ENCODE data around the gene CENPV.

CENPV gene

DNA sequence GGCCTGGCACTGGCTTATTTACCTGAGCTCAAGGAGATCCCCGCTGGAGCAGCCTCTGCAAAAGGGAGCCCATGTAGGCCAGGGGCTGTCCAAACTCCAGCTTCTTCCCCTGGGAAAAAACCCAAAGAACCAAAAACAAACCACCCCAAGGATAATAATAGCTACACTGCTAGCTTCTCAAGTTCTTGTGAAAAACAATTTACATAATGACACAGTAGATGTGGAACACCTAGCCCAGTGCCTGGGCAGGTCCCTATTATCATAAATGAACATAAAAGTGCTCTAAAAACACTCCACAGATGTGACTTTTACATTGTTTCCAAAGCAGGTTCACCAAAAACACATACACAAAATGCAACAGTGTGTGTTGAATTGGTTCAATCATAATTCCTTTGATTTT lies 27.3 kb downstream of the CENPV start:
- H3K27me3 ChIP-seq (ENCODE audit: insufficient read depth, low read length, poor library complexity) = no peaks in the 10 kb centered on the region
- H3K4me2 ChIP-seq (ENCODE audit: insufficient read depth, low read length) = no peak overlapping the region
- ATAC-seq (ENCODE audit: insufficient read depth, low read depth) (no peak), DNase-seq (no peak)
- H3K9ac ChIP-seq (ENCODE audit: low read depth, low read length) = no peak overlapping the region
- TF ChIP-seq EZH2 (IDR thresholded peaks at IDR 0.05; ENCODE audit: borderline replicate concordance, low read depth, low read length, severe bottlenecking) = no peak
- TF ChIP-seq, protein P1, sequence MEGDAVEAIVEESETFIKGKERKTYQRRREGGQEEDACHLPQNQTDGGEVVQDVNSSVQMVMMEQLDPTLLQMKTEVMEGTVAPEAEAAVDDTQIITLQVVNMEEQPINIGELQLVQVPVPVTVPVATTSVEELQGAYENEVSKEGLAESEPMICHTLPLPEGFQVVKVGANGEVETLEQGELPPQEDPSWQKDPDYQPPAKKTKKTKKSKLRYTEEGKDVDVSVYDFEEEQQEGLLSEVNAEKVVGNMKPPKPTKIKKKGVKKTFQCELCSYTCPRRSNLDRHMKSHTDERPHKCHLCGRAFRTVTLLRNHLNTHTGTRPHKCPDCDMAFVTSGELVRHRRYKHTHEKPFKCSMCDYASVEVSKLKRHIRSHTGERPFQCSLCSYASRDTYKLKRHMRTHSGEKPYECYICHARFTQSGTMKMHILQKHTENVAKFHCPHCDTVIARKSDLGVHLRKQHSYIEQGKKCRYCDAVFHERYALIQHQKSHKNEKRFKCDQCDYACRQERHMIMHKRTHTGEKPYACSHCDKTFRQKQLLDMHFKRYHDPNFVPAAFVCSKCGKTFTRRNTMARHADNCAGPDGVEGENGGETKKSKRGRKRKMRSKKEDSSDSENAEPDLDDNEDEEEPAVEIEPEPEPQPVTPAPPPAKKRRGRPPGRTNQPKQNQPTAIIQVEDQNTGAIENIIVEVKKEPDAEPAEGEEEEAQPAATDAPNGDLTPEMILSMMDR (IDR thresholded peaks at IDR 0.05; ENCODE audit: borderline replicate concordance, extremely low read depth, low read length, poor library complexity, severe bottlenecking) = no peak
- H3K27ac ChIP-seq (ENCODE audit: low read length) = no peak overlapping the region
- no peak overlapping the region for H3K4me3 ChIP-seq (ENCODE audit: low read depth in 1 of 2, low read length in 2 of 2)
- no peaks in the 10 kb centered on the region for H4K20me1 ChIP-seq (ENCODE audit: insufficient read depth, low read length)
- H3K4me1 ChIP-seq (ENCODE audit: insufficient read depth, low read length) = no peaks in the 10 kb centered on the region
- no peaks in the 10 kb centered on the region for H3K79me2 ChIP-seq (ENCODE audit: insufficient read depth, low read length)
- peaks cover 21% of the 10 kb centered on the region for H3K36me3 ChIP-seq (ENCODE audit: insufficient read depth, low read length)
- no peak overlapping the region for H2AFZ ChIP-seq (ENCODE audit: low read depth, low read length)
- no peaks in the 10 kb centered on the region for H3K9me3 ChIP-seq (ENCODE audit: insufficient read depth, low read length, severe bottlenecking)

DNA sequence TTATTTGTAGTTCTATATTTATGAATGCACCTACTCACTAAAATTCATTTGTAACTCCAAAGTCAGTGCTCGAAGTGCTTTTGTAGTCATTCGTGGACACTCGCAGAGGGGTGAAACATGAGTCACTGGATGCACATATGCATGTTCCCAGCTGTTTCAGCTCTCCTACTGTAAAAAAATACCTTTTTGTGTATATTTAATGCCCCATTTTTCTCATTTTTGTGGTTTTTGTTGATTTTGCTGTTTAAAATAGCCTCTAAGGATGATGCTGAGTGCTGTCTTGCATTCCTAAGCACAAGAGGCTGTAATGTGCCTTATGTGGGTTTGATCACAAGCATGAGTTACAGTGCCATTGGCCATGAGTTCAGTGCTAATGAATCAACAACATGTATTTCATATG lies 30.6 kb downstream of the CENPV start:
- H3K27me3 ChIP-seq (ENCODE audit: insufficient read depth, low read length, poor library complexity) = no peaks in the 10 kb centered on the region
- DNase-seq (no peak), ATAC-seq (ENCODE audit: insufficient read depth, low read depth) (no peak)
- H3K4me1 ChIP-seq (ENCODE audit: insufficient read depth, low read length) = no peaks in the 10 kb centered on the region
- H3K27ac ChIP-seq (ENCODE audit: low read length) = no peak overlapping the region
- H3K36me3 ChIP-seq (ENCODE audit: insufficient read depth, low read length) = peaks cover 25% of the 10 kb centered on the region
- no peaks in the 10 kb centered on the region for H3K79me2 ChIP-seq (ENCODE audit: insufficient read depth, low read length)
- no peak overlapping the region for H3K9ac ChIP-seq (ENCODE audit: low read depth, low read length)
- H3K9me3 ChIP-seq (ENCODE audit: insufficient read depth, low read length, severe bottlenecking) = no peaks in the 10 kb centered on the region
- no peaks in the 10 kb centered on the region for H4K20me1 ChIP-seq (ENCODE audit: insufficient read depth, low read length)
- H3K4me3 ChIP-seq (ENCODE audit: low read depth in 1 of 2, low read length in 2 of 2) = no peak overlapping the region
- TF ChIP-seq EZH2 (IDR thresholded peaks at IDR 0.05; ENCODE audit: borderline replicate concordance, low read depth, low read length, severe bottlenecking) = no peak
- TF ChIP-seq, protein P1 (IDR thresholded peaks at IDR 0.05; ENCODE audit: borderline replicate concordance, extremely low read depth, low read length, poor library complexity, severe bottlenecking) = no peak
- H3K4me2 ChIP-seq (ENCODE audit: insufficient read depth, low read length) = no peak overlapping the region
- no peak overlapping the region for H2AFZ ChIP-seq (ENCODE audit: low read depth, low read length)

DNA sequence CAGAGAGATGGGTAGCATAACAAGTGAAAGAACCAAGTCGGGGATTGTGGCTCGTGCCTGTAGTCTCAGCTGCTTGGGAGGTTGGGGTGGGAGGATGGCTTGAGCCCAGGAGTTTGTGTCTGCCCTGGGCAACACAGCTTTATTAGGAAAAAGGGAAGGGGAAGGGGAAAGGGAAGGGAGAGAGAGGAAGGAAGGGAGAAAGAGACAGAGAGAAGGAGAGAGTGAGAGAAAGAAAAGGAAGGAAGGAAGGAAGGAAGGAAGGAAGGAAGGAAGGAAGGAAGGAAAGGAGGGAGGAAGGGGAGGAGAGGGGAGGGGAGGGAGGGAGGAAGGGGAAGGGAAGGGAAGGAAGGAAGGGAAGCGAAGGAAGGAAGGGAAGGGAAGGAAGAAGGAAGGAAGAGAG lies 33.3 kb downstream of the CENPV start:
- H3K4me1 ChIP-seq (ENCODE audit: insufficient read depth, low read length) = no peaks in the 10 kb centered on the region
- H3K9me3 ChIP-seq (ENCODE audit: insufficient read depth, low read length, severe bottlenecking) = no peaks in the 10 kb centered on the region
- H3K27me3 ChIP-seq (ENCODE audit: insufficient read depth, low read length, poor library complexity) = no peaks in the 10 kb centered on the region
- ATAC-seq (ENCODE audit: insufficient read depth, low read depth) (no peak), DNase-seq (no peak)
- TF ChIP-seq, protein P1 (IDR thresholded peaks at IDR 0.05; ENCODE audit: borderline replicate concordance, extremely low read depth, low read length, poor library complexity, severe bottlenecking) = no peak
- TF ChIP-seq EZH2 (IDR thresholded peaks at IDR 0.05; ENCODE audit: borderline replicate concordance, low read depth, low read length, severe bottlenecking) = no peak
- H3K9ac ChIP-seq (ENCODE audit: low read depth, low read length) = no peak overlapping the region
- H3K79me2 ChIP-seq (ENCODE audit: insufficient read depth, low read length) = no peaks in the 10 kb centered on the region
- no peaks in the 10 kb centered on the region for H4K20me1 ChIP-seq (ENCODE audit: insufficient read depth, low read length)
- H3K27ac ChIP-seq (ENCODE audit: low read length) = no peak overlapping the region
- H3K4me2 ChIP-seq (ENCODE audit: insufficient read depth, low read length) = no peak overlapping the region
- no peak overlapping the region for H2AFZ ChIP-seq (ENCODE audit: low read depth, low read length)
- no peak overlapping the region for H3K4me3 ChIP-seq (ENCODE audit: low read depth in 1 of 2, low read length in 2 of 2)
- H3K36me3 ChIP-seq (ENCODE audit: insufficient read depth, low read length) = peaks cover 15% of the 10 kb centered on the region; the same call in 1 of the 2 replicates

DNA sequence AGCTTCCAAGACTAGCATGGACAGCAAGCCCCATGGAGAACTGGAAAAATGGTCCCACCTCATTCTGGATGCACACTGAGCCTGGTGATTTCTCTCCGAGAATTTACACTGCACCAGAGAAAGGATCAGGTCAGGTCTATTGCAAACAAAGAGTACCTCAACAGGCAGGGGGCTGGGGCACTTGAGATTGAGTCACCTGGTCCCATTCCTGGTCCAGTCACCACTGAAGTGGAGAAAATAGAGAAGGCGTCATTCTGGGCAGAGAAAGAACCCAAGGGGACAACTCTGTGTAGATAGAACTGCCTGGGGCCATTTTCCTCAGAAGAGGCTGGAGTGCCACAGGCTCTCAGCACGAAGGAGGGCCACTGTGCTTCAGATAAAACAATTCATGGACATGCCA lies 38.4 kb downstream of the CENPV start:
- Histone ChIP-seq H3K4me2 (ENCODE audit: insufficient read depth, low read length) (no peak overlapping the region), H3K27me3 (ENCODE audit: insufficient read depth, low read length, poor library complexity) (no peaks in the 10 kb centered on the region), H4K20me1 (ENCODE audit: insufficient read depth, low read length) (peaks cover 4% of the 10 kb centered on the region; the same call in 1 of the 2 replicates), H3K36me3 (ENCODE audit: insufficient read depth, low read length) (peaks cover 20% of the 10 kb centered on the region; the same call in 1 of the 2 replicates), H3K9ac (ENCODE audit: low read depth, low read length) (no peak overlapping the region), H3K27ac (ENCODE audit: low read length) (no peak overlapping the region), H3K4me1 (ENCODE audit: insufficient read depth, low read length) (no peaks in the 10 kb centered on the region), H3K9me3 (ENCODE audit: insufficient read depth, low read length, severe bottlenecking) (no peaks in the 10 kb centered on the region), H3K4me3 (ENCODE audit: low read depth in 1 of 2, low read length in 2 of 2) (no peak overlapping the region), H3K79me2 (ENCODE audit: insufficient read depth, low read length) (no peaks in the 10 kb centered on the region), H2AFZ (ENCODE audit: low read depth, low read length) (no peak overlapping the region)
- no peak for DNase-seq
- TF ChIP-seq EZH2 (IDR thresholded peaks at IDR 0.05; ENCODE audit: borderline replicate concordance, low read depth, low read length, severe bottlenecking) = no peak
- TF ChIP-seq, protein P1 (IDR thresholded peaks at IDR 0.05; ENCODE audit: borderline replicate concordance, extremely low read depth, low read length, poor library complexity, severe bottlenecking) = no peak
- ATAC-seq (ENCODE audit: insufficient read depth, low read depth) = no peak
